Measurements from ENCODE around the gene CEND1.

GRCh38 chr11:804599-804964 is 14.7 kb upstream of the CEND1 start:
- TF ChIP-seq CTCF (IDR thresholded peaks at IDR 0.05; ENCODE audit: low read depth, low read length, poor library complexity, severe bottlenecking) (no peak), EZH2phosphoT487 (IDR thresholded peaks at IDR 0.05; ENCODE audit: borderline replicate concordance, low read length) (no peak)

All from DOHH2 (cell line).